Measurements from ENCODE around the gene IFT80. TPM values are rescaled to one million over a fixed set of nuclear protein-coding genes. Genes with fewer than 3 reads are reported as not detected.

IFT80 gene
- total RNA-seq, 1 experiment from 2014 or later: 26.9 TPM

DNA sequence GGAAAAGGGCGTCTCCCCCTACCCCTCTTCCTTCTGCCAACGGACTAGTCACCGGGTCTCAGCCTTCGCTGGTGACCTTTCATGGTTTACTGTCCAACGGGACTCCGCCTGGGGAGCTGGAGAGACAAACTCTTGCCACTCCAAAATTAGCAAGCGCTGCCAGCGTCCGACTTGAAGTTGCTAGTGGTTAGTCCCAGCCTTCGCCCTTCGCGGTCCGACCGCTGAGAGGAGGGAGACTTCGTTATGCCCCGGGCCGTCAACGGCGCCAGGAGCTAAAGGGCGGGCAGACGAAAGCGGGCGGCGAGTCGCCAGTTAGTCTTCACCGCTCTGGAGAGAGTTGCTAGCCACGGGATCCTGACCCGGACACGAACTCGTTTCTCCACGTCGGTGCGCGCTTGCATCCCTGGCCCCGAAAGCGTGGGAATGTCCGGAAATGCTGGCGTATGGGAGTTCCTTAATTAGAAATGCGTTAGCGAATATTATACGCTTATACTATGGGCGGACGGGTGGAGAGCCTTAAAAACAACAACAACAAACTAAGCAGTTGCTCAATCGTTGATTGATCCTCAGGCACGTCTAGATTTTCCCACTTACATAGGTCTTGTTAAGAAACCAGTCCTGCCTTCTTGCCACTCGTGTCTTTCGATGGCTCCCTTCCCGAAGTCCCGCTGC, 1.1 kb upstream of the IFT80 start:
- H3K9me3 Mint-ChIP-seq: no peaks in the 10 kb centered on the region
- peak overlapping the region; percentile 99 for H3K4me3 Mint-ChIP-seq
- peaks cover 8% of the 10 kb centered on the region; the same call in 1 of the 2 replicates for H3K27me3 Mint-ChIP-seq (ENCODE audit: low read depth)
- ATAC-seq (no peak; the same call in 1 of the 2 replicates), DNase-seq (ENCODE audit: low spot score) (peak; percentile 31)
- peaks cover 17% of the 10 kb centered on the region for H3K36me3 Mint-ChIP-seq
- ChIA-PET CTCF (no interaction called here), POLR2A (interaction anchor here (1.0 to 2.3 kb wide), 2 partner anchors 50 to 660 kb away, joined by 3 to 25 read pairs; partner anchors contain the start of gene TRIM59)
- TF ChIP-seq, protein P1, sequence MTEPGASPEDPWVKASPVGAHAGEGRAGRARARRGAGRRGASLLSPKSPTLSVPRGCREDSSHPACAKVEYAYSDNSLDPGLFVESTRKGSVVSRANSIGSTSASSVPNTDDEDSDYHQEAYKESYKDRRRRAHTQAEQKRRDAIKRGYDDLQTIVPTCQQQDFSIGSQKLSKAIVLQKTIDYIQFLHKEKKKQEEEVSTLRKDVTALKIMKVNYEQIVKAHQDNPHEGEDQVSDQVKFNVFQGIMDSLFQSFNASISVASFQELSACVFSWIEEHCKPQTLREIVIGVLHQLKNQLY (CRISPR knock-in tag; IDR thresholded peaks at IDR 0.05): no peak
- TF ChIP-seq, protein P2, sequence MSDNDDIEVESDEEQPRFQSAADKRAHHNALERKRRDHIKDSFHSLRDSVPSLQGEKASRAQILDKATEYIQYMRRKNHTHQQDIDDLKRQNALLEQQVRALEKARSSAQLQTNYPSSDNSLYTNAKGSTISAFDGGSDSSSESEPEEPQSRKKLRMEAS (CRISPR knock-in tag; IDR thresholded peaks at IDR 0.05): 0 out of 2 replicates have a peak, but pooled peaks have one; percentile 16
- TF ChIP-seq, protein P3, sequence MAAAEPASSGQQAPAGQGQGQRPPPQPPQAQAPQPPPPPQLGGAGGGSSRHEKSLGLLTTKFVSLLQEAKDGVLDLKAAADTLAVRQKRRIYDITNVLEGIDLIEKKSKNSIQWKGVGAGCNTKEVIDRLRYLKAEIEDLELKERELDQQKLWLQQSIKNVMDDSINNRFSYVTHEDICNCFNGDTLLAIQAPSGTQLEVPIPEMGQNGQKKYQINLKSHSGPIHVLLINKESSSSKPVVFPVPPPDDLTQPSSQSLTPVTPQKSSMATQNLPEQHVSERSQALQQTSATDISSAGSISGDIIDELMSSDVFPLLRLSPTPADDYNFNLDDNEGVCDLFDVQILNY (CRISPR knock-in tag; IDR thresholded peaks at IDR 0.05): 0 out of 2 replicates have a peak, but pooled peaks have one; percentile 28
- TF ChIP-seq, protein P4, sequence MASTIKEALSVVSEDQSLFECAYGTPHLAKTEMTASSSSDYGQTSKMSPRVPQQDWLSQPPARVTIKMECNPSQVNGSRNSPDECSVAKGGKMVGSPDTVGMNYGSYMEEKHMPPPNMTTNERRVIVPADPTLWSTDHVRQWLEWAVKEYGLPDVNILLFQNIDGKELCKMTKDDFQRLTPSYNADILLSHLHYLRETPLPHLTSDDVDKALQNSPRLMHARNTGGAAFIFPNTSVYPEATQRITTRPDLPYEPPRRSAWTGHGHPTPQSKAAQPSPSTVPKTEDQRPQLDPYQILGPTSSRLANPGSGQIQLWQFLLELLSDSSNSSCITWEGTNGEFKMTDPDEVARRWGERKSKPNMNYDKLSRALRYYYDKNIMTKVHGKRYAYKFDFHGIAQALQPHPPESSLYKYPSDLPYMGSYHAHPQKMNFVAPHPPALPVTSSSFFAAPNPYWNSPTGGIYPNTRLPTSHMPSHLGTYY (CRISPR knock-in tag; IDR thresholded peaks at IDR 0.05): no peak
- TF ChIP-seq, protein P5, sequence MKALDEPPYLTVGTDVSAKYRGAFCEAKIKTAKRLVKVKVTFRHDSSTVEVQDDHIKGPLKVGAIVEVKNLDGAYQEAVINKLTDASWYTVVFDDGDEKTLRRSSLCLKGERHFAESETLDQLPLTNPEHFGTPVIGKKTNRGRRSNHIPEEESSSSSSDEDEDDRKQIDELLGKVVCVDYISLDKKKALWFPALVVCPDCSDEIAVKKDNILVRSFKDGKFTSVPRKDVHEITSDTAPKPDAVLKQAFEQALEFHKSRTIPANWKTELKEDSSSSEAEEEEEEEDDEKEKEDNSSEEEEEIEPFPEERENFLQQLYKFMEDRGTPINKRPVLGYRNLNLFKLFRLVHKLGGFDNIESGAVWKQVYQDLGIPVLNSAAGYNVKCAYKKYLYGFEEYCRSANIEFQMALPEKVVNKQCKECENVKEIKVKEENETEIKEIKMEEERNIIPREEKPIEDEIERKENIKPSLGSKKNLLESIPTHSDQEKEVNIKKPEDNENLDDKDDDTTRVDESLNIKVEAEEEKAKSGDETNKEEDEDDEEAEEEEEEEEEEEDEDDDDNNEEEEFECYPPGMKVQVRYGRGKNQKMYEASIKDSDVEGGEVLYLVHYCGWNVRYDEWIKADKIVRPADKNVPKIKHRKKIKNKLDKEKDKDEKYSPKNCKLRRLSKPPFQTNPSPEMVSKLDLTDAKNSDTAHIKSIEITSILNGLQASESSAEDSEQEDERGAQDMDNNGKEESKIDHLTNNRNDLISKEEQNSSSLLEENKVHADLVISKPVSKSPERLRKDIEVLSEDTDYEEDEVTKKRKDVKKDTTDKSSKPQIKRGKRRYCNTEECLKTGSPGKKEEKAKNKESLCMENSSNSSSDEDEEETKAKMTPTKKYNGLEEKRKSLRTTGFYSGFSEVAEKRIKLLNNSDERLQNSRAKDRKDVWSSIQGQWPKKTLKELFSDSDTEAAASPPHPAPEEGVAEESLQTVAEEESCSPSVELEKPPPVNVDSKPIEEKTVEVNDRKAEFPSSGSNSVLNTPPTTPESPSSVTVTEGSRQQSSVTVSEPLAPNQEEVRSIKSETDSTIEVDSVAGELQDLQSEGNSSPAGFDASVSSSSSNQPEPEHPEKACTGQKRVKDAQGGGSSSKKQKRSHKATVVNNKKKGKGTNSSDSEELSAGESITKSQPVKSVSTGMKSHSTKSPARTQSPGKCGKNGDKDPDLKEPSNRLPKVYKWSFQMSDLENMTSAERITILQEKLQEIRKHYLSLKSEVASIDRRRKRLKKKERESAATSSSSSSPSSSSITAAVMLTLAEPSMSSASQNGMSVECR (CRISPR knock-in tag; IDR thresholded peaks at IDR 0.05; ENCODE audit: borderline replicate concordance): 0 out of 2 replicates have a peak, but pooled peaks have one; percentile 32
- TF ChIP-seq KAT7 (CRISPR knock-in tag; IDR thresholded peaks at IDR 0.05; ENCODE audit: borderline replicate concordance) (no peak; the same call in 1 of the 2 replicates), ZNF121 (CRISPR knock-in tag; IDR thresholded peaks at IDR 0.05) (no peak), NR2C2 (CRISPR knock-in tag; IDR thresholded peaks at IDR 0.05) (no peak), HMGA2 (CRISPR knock-in tag; IDR thresholded peaks at IDR 0.05) (no peak), TCF7 (CRISPR knock-in tag; IDR thresholded peaks at IDR 0.05; ENCODE audit: low read depth) (no peak), GABPB1 (CRISPR knock-in tag; IDR thresholded peaks at IDR 0.05) (no peak), ZNF416 (CRISPR knock-in tag; IDR thresholded peaks at IDR 0.05) (no peak), RELA (CRISPR knock-in tag; IDR thresholded peaks at IDR 0.05; ENCODE audit: borderline replicate concordance) (no peak)
- TF ChIP-seq, protein P6, sequence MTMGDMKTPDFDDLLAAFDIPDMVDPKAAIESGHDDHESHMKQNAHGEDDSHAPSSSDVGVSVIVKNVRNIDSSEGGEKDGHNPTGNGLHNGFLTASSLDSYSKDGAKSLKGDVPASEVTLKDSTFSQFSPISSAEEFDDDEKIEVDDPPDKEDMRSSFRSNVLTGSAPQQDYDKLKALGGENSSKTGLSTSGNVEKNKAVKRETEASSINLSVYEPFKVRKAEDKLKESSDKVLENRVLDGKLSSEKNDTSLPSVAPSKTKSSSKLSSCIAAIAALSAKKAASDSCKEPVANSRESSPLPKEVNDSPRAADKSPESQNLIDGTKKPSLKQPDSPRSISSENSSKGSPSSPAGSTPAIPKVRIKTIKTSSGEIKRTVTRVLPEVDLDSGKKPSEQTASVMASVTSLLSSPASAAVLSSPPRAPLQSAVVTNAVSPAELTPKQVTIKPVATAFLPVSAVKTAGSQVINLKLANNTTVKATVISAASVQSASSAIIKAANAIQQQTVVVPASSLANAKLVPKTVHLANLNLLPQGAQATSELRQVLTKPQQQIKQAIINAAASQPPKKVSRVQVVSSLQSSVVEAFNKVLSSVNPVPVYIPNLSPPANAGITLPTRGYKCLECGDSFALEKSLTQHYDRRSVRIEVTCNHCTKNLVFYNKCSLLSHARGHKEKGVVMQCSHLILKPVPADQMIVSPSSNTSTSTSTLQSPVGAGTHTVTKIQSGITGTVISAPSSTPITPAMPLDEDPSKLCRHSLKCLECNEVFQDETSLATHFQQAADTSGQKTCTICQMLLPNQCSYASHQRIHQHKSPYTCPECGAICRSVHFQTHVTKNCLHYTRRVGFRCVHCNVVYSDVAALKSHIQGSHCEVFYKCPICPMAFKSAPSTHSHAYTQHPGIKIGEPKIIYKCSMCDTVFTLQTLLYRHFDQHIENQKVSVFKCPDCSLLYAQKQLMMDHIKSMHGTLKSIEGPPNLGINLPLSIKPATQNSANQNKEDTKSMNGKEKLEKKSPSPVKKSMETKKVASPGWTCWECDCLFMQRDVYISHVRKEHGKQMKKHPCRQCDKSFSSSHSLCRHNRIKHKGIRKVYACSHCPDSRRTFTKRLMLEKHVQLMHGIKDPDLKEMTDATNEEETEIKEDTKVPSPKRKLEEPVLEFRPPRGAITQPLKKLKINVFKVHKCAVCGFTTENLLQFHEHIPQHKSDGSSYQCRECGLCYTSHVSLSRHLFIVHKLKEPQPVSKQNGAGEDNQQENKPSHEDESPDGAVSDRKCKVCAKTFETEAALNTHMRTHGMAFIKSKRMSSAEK (CRISPR knock-in tag; IDR thresholded peaks at IDR 0.05; ENCODE audit: borderline replicate concordance): no peak
- TF ChIP-seq, protein P7, sequence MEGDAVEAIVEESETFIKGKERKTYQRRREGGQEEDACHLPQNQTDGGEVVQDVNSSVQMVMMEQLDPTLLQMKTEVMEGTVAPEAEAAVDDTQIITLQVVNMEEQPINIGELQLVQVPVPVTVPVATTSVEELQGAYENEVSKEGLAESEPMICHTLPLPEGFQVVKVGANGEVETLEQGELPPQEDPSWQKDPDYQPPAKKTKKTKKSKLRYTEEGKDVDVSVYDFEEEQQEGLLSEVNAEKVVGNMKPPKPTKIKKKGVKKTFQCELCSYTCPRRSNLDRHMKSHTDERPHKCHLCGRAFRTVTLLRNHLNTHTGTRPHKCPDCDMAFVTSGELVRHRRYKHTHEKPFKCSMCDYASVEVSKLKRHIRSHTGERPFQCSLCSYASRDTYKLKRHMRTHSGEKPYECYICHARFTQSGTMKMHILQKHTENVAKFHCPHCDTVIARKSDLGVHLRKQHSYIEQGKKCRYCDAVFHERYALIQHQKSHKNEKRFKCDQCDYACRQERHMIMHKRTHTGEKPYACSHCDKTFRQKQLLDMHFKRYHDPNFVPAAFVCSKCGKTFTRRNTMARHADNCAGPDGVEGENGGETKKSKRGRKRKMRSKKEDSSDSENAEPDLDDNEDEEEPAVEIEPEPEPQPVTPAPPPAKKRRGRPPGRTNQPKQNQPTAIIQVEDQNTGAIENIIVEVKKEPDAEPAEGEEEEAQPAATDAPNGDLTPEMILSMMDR (IDR thresholded peaks at IDR 0.05): no peak
- TF ChIP-seq, protein P8, sequence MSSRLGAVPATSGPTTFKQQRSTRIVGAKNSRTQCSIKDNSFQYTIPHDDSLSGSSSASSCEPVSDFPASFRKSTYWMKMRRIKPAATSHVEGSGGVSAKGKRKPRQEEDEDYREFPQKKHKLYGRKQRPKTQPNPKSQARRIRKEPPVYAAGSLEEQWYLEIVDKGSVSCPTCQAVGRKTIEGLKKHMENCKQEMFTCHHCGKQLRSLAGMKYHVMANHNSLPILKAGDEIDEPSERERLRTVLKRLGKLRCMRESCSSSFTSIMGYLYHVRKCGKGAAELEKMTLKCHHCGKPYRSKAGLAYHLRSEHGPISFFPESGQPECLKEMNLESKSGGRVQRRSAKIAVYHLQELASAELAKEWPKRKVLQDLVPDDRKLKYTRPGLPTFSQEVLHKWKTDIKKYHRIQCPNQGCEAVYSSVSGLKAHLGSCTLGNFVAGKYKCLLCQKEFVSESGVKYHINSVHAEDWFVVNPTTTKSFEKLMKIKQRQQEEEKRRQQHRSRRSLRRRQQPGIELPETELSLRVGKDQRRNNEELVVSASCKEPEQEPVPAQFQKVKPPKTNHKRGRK (CRISPR knock-in tag; IDR thresholded peaks at IDR 0.05; ENCODE audit: borderline replicate concordance): no peak
- H3K4me1 Mint-ChIP-seq: peaks cover 36% of the 10 kb centered on the region
- H3K27ac Mint-ChIP-seq: peak overlapping the region; percentile 97

All from WTC11 (cell line).